ENCODE data around the gene CTSD. TPM values are rescaled to one million over a fixed set of nuclear protein-coding genes. Genes with fewer than 3 reads are reported as not detected.

Gene CTSD
- total and polyA plus RNA-seq, 2 experiments from 2014 or later, result 67.1 to 251 TPM

DNA sequence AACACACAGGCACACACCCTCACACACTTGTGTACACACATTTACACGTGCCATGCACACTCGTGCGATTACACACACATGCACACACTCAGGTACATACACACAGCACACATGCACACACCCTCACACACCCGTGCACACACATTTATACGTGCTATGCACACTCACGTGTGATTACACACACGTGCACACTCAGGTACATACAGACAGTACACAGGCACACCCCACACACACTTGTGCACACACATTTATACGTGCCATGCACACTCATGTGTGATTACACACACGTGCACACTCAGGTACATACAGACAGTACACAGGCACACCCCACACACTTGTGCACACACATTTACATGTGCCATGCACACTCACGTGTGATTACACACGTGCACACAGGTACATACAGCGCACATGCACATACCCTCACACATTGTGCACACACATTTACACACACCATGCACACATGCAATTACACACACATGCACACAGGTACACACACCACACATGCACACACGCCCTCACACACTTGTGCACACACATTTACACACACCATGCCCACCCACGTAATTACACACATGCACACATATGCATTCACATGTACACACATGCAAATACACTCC, 17.9 kb downstream of the CTSD start (continued):
- TF ChIP-seq, protein P1, sequence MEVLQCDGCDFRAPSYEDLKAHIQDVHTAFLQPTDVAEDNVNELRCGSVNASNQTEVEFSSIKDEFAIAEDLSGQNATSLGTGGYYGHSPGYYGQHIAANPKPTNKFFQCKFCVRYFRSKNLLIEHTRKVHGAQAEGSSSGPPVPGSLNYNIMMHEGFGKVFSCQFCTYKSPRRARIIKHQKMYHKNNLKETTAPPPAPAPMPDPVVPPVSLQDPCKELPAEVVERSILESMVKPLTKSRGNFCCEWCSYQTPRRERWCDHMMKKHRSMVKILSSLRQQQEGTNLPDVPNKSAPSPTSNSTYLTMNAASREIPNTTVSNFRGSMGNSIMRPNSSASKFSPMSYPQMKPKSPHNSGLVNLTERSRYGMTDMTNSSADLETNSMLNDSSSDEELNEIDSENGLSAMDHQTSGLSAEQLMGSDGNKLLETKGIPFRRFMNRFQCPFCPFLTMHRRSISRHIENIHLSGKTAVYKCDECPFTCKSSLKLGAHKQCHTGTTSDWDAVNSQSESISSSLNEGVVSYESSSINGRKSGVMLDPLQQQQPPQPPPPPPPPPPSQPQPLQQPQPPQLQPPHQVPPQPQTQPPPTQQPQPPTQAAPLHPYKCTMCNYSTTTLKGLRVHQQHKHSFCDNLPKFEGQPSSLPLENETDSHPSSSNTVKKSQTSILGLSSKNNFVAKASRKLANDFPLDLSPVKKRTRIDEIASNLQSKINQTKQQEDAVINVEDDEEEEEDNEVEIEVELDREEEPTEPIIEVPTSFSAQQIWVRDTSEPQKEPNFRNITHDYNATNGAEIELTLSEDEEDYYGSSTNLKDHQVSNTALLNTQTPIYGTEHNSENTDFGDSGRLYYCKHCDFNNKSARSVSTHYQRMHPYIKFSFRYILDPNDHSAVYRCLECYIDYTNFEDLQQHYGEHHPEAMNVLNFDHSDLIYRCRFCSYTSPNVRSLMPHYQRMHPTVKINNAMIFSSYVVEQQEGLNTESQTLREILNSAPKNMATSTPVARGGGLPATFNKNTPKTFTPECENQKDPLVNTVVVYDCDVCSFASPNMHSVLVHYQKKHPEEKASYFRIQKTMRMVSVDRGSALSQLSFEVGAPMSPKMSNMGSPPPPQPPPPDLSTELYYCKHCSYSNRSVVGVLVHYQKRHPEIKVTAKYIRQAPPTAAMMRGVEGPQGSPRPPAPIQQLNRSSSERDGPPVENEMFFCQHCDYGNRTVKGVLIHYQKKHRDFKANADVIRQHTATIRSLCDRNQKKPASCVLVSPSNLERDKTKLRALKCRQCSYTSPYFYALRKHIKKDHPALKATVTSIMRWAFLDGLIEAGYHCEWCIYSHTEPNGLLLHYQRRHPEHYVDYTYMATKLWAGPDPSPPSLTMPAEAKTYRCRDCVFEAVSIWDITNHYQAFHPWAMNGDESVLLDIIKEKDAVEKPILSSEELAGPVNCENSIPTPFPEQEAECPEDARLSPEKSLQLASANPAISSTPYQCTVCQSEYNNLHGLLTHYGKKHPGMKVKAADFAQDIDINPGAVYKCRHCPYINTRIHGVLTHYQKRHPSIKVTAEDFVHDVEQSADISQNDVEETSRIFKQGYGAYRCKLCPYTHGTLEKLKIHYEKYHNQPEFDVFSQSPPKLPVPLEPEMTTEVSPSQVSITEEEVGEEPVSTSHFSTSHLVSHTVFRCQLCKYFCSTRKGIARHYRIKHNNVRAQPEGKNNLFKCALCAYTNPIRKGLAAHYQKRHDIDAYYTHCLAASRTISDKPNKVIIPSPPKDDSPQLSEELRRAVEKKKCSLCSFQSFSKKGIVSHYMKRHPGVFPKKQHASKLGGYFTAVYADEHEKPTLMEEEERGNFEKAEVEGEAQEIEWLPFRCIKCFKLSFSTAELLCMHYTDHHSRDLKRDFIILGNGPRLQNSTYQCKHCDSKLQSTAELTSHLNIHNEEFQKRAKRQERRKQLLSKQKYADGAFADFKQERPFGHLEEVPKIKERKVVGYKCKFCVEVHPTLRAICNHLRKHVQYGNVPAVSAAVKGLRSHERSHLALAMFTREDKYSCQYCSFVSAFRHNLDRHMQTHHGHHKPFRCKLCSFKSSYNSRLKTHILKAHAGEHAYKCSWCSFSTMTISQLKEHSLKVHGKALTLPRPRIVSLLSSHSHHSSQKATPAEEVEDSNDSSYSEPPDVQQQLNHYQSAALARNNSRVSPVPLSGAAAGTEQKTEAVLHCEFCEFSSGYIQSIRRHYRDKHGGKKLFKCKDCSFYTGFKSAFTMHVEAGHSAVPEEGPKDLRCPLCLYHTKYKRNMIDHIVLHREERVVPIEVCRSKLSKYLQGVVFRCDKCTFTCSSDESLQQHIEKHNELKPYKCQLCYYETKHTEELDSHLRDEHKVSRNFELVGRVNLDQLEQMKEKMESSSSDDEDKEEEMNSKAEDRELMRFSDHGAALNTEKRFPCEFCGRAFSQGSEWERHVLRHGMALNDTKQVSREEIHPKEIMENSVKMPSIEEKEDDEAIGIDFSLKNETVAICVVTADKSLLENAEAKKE (CRISPR knock-in tag; IDR thresholded peaks at IDR 0.05), result no peak
- TF ChIP-seq EZH2phosphoT487 (IDR thresholded peaks at IDR 0.05; ENCODE audit: unreplicated experiment), result no peak
- TF ChIP-seq, protein P2, sequence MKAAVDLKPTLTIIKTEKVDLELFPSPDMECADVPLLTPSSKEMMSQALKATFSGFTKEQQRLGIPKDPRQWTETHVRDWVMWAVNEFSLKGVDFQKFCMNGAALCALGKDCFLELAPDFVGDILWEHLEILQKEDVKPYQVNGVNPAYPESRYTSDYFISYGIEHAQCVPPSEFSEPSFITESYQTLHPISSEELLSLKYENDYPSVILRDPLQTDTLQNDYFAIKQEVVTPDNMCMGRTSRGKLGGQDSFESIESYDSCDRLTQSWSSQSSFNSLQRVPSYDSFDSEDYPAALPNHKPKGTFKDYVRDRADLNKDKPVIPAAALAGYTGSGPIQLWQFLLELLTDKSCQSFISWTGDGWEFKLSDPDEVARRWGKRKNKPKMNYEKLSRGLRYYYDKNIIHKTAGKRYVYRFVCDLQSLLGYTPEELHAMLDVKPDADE (IDR thresholded peaks at IDR 0.05), result no peak
- no peak for TF ChIP-seq JUNB (IDR thresholded peaks at IDR 0.05; ENCODE audit: unreplicated experiment)

DNA sequence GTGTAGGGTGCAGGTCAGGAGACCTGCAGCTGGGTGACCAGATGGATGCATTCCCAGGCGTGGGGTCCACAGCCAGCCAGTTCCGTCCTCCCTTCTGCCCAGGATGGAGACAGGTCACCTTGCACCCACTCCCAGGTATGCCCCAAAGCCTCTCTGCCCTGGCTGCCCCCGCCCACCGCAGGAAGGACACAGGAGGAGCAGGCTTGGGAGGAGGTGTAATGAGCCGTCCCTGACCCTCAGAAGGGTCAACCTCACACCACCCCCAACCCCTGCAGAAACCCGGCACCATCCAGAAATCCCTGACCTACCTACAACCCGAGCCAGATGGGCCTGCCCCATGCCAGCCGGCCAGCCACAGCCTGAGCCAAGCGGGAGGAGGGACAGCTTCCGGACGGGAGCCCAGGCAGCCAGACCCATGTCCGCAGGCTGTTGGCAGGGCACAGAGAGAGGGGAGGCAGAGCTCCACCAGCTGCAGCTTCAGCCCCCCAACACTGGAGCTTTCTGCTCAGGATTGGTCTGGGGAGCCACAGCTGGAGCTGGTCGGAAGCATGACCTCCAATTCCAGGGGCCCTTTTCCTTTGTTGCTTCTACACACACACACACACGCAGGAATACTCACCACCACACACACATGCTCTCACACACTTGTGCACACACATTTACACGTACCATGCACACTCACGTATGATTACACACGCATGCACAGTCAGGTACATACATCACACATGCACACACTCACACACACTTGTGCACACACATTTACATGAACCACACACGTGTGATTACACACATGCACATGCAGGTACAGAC, 18.6 kb downstream of the CTSD start:
- Histone ChIP-seq H3K36me3 (ENCODE audit: insufficient read depth) (no peaks in the 10 kb centered on the region), H3K79me2 (replicated peaks; ENCODE audit: insufficient read depth) (no peaks in the 10 kb centered on the region), H4K20me1 (replicated peaks; ENCODE audit: insufficient read depth) (no peaks in the 10 kb centered on the region), H2AFZ (no peak overlapping the region), H3K9me2 (ENCODE audit: insufficient read depth) (0 out of 2 replicates have a peak, but pooled peaks cover 6% of the 10 kb centered on the region), H3K4me1 (ENCODE audit: insufficient read depth) (no peaks in the 10 kb centered on the region; the same call in 1 of the 2 replicates), H3K27ac (ENCODE audit: low read depth) (no peak overlapping the region), H3K4me2 (no peak overlapping the region), H3K27me3 (ENCODE audit: insufficient read depth) (peaks cover 31% of the 10 kb centered on the region), H3K4me3 (no peak overlapping the region), H3F3A (replicated peaks; ENCODE audit: low read depth) (peaks cover 9% of the 10 kb centered on the region; the same call in 1 of the 2 replicates)
- Mint-ChIP-seq H3K36me3 (ENCODE audit: low read depth) (peaks cover 2% of the 10 kb centered on the region; the same call in 2 of the 3 replicates), H3K9me3 (peaks cover 9% of the 10 kb centered on the region), H3K27me3 (ENCODE audit: insufficient read depth, low read depth, poor library complexity) (peaks cover 33% of the 10 kb centered on the region), H3K4me3 (no peak overlapping the region), H3K27ac (no peak overlapping the region), H3K4me1 (peaks cover 6% of the 10 kb centered on the region; the same call in 2 of the 3 replicates)
- ATAC-seq, result no peak
- DNase-seq (ENCODE audit: low spot score), result no peak
- no peak for TF ChIP-seq STAT1 (IDR thresholded peaks at IDR 0.05; ENCODE audit: unreplicated experiment)
- TF ChIP-seq, protein P3, sequence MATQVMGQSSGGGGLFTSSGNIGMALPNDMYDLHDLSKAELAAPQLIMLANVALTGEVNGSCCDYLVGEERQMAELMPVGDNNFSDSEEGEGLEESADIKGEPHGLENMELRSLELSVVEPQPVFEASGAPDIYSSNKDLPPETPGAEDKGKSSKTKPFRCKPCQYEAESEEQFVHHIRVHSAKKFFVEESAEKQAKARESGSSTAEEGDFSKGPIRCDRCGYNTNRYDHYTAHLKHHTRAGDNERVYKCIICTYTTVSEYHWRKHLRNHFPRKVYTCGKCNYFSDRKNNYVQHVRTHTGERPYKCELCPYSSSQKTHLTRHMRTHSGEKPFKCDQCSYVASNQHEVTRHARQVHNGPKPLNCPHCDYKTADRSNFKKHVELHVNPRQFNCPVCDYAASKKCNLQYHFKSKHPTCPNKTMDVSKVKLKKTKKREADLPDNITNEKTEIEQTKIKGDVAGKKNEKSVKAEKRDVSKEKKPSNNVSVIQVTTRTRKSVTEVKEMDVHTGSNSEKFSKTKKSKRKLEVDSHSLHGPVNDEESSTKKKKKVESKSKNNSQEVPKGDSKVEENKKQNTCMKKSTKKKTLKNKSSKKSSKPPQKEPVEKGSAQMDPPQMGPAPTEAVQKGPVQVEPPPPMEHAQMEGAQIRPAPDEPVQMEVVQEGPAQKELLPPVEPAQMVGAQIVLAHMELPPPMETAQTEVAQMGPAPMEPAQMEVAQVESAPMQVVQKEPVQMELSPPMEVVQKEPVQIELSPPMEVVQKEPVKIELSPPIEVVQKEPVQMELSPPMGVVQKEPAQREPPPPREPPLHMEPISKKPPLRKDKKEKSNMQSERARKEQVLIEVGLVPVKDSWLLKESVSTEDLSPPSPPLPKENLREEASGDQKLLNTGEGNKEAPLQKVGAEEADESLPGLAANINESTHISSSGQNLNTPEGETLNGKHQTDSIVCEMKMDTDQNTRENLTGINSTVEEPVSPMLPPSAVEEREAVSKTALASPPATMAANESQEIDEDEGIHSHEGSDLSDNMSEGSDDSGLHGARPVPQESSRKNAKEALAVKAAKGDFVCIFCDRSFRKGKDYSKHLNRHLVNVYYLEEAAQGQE (IDR thresholded peaks at IDR 0.05; ENCODE audit: unreplicated experiment), result no peak
- no peak for TF ChIP-seq ZNF114 (CRISPR knock-in tag; IDR thresholded peaks at IDR 0.05)
- no peak for TF ChIP-seq NANOG (IDR thresholded peaks at IDR 0.05; ENCODE audit: borderline replicate concordance)
- TF ChIP-seq EZH2phosphoT487 (IDR thresholded peaks at IDR 0.05; ENCODE audit: unreplicated experiment), result no peak
- no peak for TF ChIP-seq ZNF331 (CRISPR knock-in tag; IDR thresholded peaks at IDR 0.05; ENCODE audit: low read depth)
- TF ChIP-seq CREB1 (CRISPR knock-in tag; IDR thresholded peaks at IDR 0.05; ENCODE audit: low read depth), result no peak
- TF ChIP-seq POLR2AphosphoS5 (IDR thresholded peaks at IDR 0.05; ENCODE audit: low read depth), result no peak
- TF ChIP-seq, protein P2 (IDR thresholded peaks at IDR 0.05), result no peak
- TF ChIP-seq JUNB (IDR thresholded peaks at IDR 0.05; ENCODE audit: unreplicated experiment), result no peak

Measured in GM23338 (cell line).